ENCODE data around the gene EPB41L4A.

EPB41L4A gene

GRCh38 chr5:112386766-112387165 is 32.3 kb downstream of the EPB41L4A start:
- ChIA-PET POLR2A (no interaction called here), CTCF (interaction anchor here (0.7 kb wide), 1 partner anchor 20 kb away, joined by 4 read pairs; no protein-coding TSS in a partner anchor)
- no peak for DNase-seq (ENCODE audit: extremely low spot score)
- TF ChIP-seq ZNF384 (IDR thresholded peaks at IDR 0.05) (no peak), LEF1 (IDR thresholded peaks at IDR 0.05; ENCODE audit: borderline replicate concordance) (no peak), SP1 (IDR thresholded peaks at IDR 0.05) (no peak), SUZ12 (IDR thresholded peaks at IDR 0.05) (no peak), HDGF (IDR thresholded peaks at IDR 0.05; ENCODE audit: borderline replicate concordance) (no peak), ELF4 (IDR thresholded peaks at IDR 0.05) (no peak), FOXM1 (IDR thresholded peaks at IDR 0.05; ENCODE audit: borderline replicate concordance) (no peak), TARDBP (IDR thresholded peaks at IDR 0.05) (no peak), PKNOX1 (IDR thresholded peaks at IDR 0.05) (no peak), FOXA1 (IDR thresholded peaks at IDR 0.05) (no peak), NFRKB (IDR thresholded peaks at IDR 0.05) (no peak), BHLHE40 (IDR thresholded peaks at IDR 0.05; ENCODE audit: borderline replicate concordance) (no peak), L3MBTL2 (conservative IDR thresholded peaks at IDR 0.05) (no peak), FOXK2 (IDR thresholded peaks at IDR 0.05) (no peak), ARNT (IDR thresholded peaks at IDR 0.05) (no peak), CTBP1 (IDR thresholded peaks at IDR 0.05; ENCODE audit: borderline replicate concordance) (no peak)

GRCh38 chr5:112385969-112386368 is 33.1 kb downstream of the EPB41L4A start:
- TF ChIP-seq FOXA1 (IDR thresholded peaks at IDR 0.05) (no peak), ARNT (IDR thresholded peaks at IDR 0.05) (no peak), HDGF (IDR thresholded peaks at IDR 0.05; ENCODE audit: borderline replicate concordance) (no peak), SP1 (IDR thresholded peaks at IDR 0.05) (no peak), LEF1 (IDR thresholded peaks at IDR 0.05; ENCODE audit: borderline replicate concordance) (no peak), ZNF384 (IDR thresholded peaks at IDR 0.05) (no peak), NFRKB (IDR thresholded peaks at IDR 0.05) (no peak), TARDBP (IDR thresholded peaks at IDR 0.05) (no peak)
- DNase-seq (ENCODE audit: extremely low spot score) = no peak
- ChIA-PET POLR2A (no interaction called here), CTCF (no interaction called here)

- DNase-seq (ENCODE audit: extremely low spot score) = no peak
- CTCF ChIA-PET = no interaction called here
- TF ChIP-seq HDGF (IDR thresholded peaks at IDR 0.05; ENCODE audit: borderline replicate concordance) (no peak), SUZ12 (IDR thresholded peaks at IDR 0.05) (no peak), LEF1 (IDR thresholded peaks at IDR 0.05; ENCODE audit: borderline replicate concordance) (no peak), BHLHE40 (IDR thresholded peaks at IDR 0.05; ENCODE audit: borderline replicate concordance) (no peak), ARNT (IDR thresholded peaks at IDR 0.05) (no peak), ZNF384 (IDR thresholded peaks at IDR 0.05) (no peak), ELF4 (IDR thresholded peaks at IDR 0.05) (no peak)
- POLR2A ChIA-PET = no interaction called here
Observed at GRCh38 chr5:112385566-112385965, 33.5 kb downstream of the EPB41L4A start.

GRCh38 chr5:112384523-112384922 is 34.6 kb downstream of the EPB41L4A start:
- ChIA-PET POLR2A (no interaction called here), CTCF (interaction anchor here (1.0 kb wide), 1 partner anchor 36 kb away, joined by 3 read pairs; no protein-coding TSS in a partner anchor)
- no peak for TF ChIP-seq FOXA1 (IDR thresholded peaks at IDR 0.05)
- no peak for TF ChIP-seq SP1 (IDR thresholded peaks at IDR 0.05)
- no peak for TF ChIP-seq FOXM1 (IDR thresholded peaks at IDR 0.05; ENCODE audit: borderline replicate concordance)
- no peak for TF ChIP-seq ARNT (IDR thresholded peaks at IDR 0.05)
- TF ChIP-seq BHLHE40 (IDR thresholded peaks at IDR 0.05; ENCODE audit: borderline replicate concordance) = no peak
- no peak for TF ChIP-seq L3MBTL2 (conservative IDR thresholded peaks at IDR 0.05)
- no peak for DNase-seq (ENCODE audit: extremely low spot score)

GRCh38 chr5:112382886-112383285 is 36.2 kb downstream of the EPB41L4A start:
- DNase-seq (ENCODE audit: extremely low spot score) = no peak
- CTCF ChIA-PET = interaction anchor here (1.0 to 1.2 kb wide), 2 partner anchors 24 to 37 kb away, joined by 3 to 4 read pairs; no protein-coding TSS in a partner anchor
- TF ChIP-seq ZNF384 (IDR thresholded peaks at IDR 0.05) (no peak), FOXK2 (IDR thresholded peaks at IDR 0.05) (no peak), ARNT (IDR thresholded peaks at IDR 0.05) (no peak), SUZ12 (IDR thresholded peaks at IDR 0.05) (no peak), CTBP1 (IDR thresholded peaks at IDR 0.05; ENCODE audit: borderline replicate concordance) (no peak), SP1 (IDR thresholded peaks at IDR 0.05) (no peak), ELF4 (IDR thresholded peaks at IDR 0.05) (no peak), FOXM1 (IDR thresholded peaks at IDR 0.05; ENCODE audit: borderline replicate concordance) (no peak), BHLHE40 (IDR thresholded peaks at IDR 0.05; ENCODE audit: borderline replicate concordance) (no peak), TARDBP (IDR thresholded peaks at IDR 0.05) (no peak)
- POLR2A ChIA-PET = no interaction called here

- TF ChIP-seq BHLHE40 (IDR thresholded peaks at IDR 0.05; ENCODE audit: borderline replicate concordance) (no peak), HDGF (IDR thresholded peaks at IDR 0.05; ENCODE audit: borderline replicate concordance) (no peak), NFRKB (IDR thresholded peaks at IDR 0.05) (no peak), ZNF384 (IDR thresholded peaks at IDR 0.05) (no peak), ARNT (IDR thresholded peaks at IDR 0.05) (no peak), FOXM1 (IDR thresholded peaks at IDR 0.05; ENCODE audit: borderline replicate concordance) (no peak), LEF1 (IDR thresholded peaks at IDR 0.05; ENCODE audit: borderline replicate concordance) (no peak), FOXA1 (IDR thresholded peaks at IDR 0.05) (no peak), ELF4 (IDR thresholded peaks at IDR 0.05) (no peak), PKNOX1 (IDR thresholded peaks at IDR 0.05) (no peak), TARDBP (IDR thresholded peaks at IDR 0.05) (no peak), SUZ12 (IDR thresholded peaks at IDR 0.05) (no peak), L3MBTL2 (conservative IDR thresholded peaks at IDR 0.05) (no peak), FOXK2 (IDR thresholded peaks at IDR 0.05) (no peak), CTBP1 (IDR thresholded peaks at IDR 0.05; ENCODE audit: borderline replicate concordance) (no peak)
- POLR2A ChIA-PET = no interaction called here
- no peak for DNase-seq (ENCODE audit: extremely low spot score)
- CTCF ChIA-PET = interaction anchor here (1.0 kb wide), 1 partner anchor 14 kb away, joined by 5 read pairs; no protein-coding TSS in a partner anchor
Observed at GRCh38 chr5:112381521-112381920, 37.6 kb downstream of the EPB41L4A start.

Measured in HEK293T (cell line).